ENCODE results near the gene VAV2. TPM values are rescaled to one million over a fixed set of nuclear protein-coding genes. Genes with fewer than 3 reads are reported as not detected.
"Not testable (repeated sequence)": the region's sequence is repeated elsewhere in the genome, so short reads cannot be mapped to it uniquely, and the experiment has no call there.

Gene VAV2
- total RNA-seq, 1 experiment from 2014 or later, result 25.0 TPM

DNA sequence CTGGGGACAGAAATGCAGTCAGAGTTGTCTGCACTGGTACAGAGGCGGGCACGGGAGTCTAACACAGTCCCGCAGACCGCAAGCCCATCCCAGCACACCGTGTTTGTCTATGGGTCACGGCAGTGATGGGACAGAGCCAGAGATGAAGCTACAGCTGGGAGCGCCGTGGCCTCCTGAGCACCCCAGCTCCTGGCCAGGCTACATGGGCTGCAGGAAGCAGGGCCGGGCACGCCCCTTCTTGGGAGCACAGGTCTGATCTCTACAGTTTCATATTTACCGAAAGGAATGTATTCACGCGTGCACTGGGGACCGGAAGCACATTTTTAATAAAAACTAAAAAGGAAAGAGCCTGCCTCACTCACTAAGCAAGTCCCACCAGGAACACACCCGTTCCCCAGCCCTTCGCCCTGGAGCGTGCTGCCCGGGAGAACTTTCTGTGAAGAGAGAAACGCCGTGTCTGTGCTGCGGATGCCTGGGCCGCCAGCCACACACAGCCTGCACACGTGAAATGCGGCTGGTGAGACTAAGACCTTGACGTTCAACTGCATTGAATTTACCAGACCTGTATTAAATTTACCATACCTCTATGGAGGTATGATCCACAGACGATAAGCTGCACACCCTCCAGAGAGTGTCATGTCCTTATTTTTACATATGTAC lies 81.1 kb downstream of the VAV2 start:
- Histone ChIP-seq H3K36me3 (peaks cover 7% of the 10 kb centered on the region; the same call in 1 of the 2 replicates), H3K27ac (no peak overlapping the region), H3K4me3 (no peak overlapping the region), H3K4me1 (replicated peaks) (no peaks in the 10 kb centered on the region), H3K27me3 (replicated peaks) (no peaks in the 10 kb centered on the region), H3K9me3 (replicated peaks) (no peaks in the 10 kb centered on the region)
- DNase-seq (ENCODE audit: low read depth in 1 of 2, low spot score in 2 of 2), result no peak

GRCh38 chr9:133906932-133907910 lies 84.9 kb downstream of the VAV2 start:
- no peak for DNase-seq (ENCODE audit: low read depth in 1 of 2, low spot score in 2 of 2)
- no peaks in the 10 kb centered on the region for H3K27me3 ChIP-seq (replicated peaks)
- H3K4me3 ChIP-seq, result no peak overlapping the region
- no peak overlapping the region for H3K27ac ChIP-seq
- H3K36me3 ChIP-seq, result peaks cover 2% of the 10 kb centered on the region; the same call in 1 of the 2 replicates
- H3K4me1 ChIP-seq (replicated peaks), result no peaks in the 10 kb centered on the region
- no peaks in the 10 kb centered on the region for H3K9me3 ChIP-seq (replicated peaks)

DNA sequence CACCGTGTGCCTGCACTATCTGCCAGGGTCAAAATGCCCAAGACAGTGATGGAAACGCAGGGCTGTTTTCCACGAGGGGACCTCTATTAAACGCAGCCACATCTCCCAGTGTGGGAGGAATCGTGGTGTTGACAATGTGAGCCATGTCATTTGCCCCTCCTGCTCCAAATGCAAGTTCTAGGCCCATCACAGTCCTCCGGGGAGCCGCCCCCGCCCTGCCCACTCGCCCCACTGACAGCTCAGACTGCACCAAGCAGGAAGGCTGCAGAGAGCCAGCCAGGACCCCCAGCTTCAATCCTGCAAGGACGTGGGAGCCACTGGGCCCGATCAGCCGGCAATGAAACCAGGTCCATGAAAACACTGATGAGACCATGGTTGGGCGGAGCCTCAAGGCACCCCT lies 85.9 kb downstream of the VAV2 start:
- H3K27ac ChIP-seq, result no peak overlapping the region
- no peaks in the 10 kb centered on the region for H3K4me1 ChIP-seq (replicated peaks)
- no peaks in the 10 kb centered on the region for H3K9me3 ChIP-seq (replicated peaks)
- no peak for DNase-seq (ENCODE audit: low read depth in 1 of 2, low spot score in 2 of 2)
- H3K36me3 ChIP-seq, result no peaks in the 10 kb centered on the region; the same call in 1 of the 2 replicates
- H3K4me3 ChIP-seq, result no peak overlapping the region
- no peaks in the 10 kb centered on the region for H3K27me3 ChIP-seq (replicated peaks)

DNA sequence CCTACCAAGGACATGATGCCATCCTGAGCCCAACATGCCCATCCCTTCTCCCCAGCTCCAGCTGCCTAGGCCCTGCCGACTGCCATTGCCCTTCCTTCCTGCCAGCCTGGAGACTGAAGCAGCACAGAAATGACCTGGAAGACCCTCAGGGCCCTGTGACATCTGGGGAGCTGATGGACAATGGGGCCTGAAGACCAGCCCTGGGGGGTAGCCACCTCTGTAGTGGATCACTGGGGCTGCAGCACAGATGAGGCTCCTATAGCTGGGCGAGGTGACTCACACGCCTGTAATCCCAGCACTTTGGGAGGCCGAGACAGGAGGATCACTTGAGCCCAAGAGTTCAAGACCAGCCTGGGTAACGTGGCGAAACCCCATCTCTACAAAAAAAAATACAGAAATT lies 86.6 kb downstream of the VAV2 start:
- DNase-seq (ENCODE audit: low read depth in 1 of 2, low spot score in 2 of 2), result no peak
- no peak overlapping the region for H3K27ac ChIP-seq
- no peak overlapping the region for H3K4me3 ChIP-seq
- H3K9me3 ChIP-seq (replicated peaks), result no peaks in the 10 kb centered on the region
- H3K27me3 ChIP-seq (replicated peaks), result no peaks in the 10 kb centered on the region
- H3K4me1 ChIP-seq (replicated peaks), result no peaks in the 10 kb centered on the region
- no peaks in the 10 kb centered on the region; the same call in 1 of the 2 replicates for H3K36me3 ChIP-seq

DNA sequence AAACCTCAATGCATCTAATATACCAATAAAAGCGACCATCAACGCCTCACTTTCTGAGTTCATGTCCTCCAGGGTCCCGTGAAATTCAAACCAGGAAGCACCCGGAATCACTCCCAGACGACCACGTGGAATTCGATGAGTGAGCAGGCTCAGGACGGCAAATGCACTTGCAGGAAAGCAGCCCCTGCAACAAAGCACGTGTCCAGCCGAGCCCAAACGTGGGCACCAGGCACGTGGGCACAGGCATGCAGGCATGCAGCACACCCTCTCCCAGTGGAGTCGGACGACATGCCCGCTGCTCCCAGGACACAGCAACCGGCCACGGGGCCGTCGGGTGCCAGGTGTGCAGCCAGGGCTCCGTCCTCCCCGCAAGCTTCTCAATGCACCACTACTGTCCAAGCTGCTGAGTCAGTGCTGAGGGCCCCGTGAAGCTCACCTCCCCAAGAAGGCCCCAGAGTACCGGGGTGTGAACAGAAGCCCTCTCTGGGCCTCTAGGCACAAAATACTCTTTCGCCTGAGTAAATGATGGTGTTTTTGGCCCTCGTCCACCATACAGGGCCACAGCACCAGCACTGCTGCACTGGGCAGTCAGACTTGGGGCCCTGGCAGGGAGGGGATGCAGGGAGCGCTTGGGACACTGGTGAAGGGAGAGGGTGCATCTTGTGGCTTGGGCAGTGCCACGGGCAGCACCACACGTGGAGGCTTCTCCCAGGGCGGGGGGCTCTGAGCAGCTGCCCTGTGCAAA lies 87.6 kb downstream of the VAV2 start:
- Histone ChIP-seq H3K27ac (no peak overlapping the region), H3K4me1 (replicated peaks) (no peaks in the 10 kb centered on the region), H3K36me3 (no peaks in the 10 kb centered on the region; the same call in 1 of the 2 replicates), H3K4me3 (no peak overlapping the region), H3K27me3 (replicated peaks) (no peaks in the 10 kb centered on the region), H3K9me3 (replicated peaks) (no peaks in the 10 kb centered on the region)
- no peak for DNase-seq (ENCODE audit: low read depth in 1 of 2, low spot score in 2 of 2)

GRCh38 chr9:133901184-133901835 lies 90.8 kb downstream of the VAV2 start:
- no peak for DNase-seq (ENCODE audit: low read depth in 1 of 2, low spot score in 2 of 2)
- Histone ChIP-seq H3K27ac (no peak overlapping the region), H3K4me3 (no peak overlapping the region), H3K36me3 (no peaks in the 10 kb centered on the region; the same call in 1 of the 2 replicates), H3K4me1 (replicated peaks) (peaks cover 8% of the 10 kb centered on the region; the same call in 1 of the 2 replicates), H3K9me3 (replicated peaks) (no peaks in the 10 kb centered on the region), H3K27me3 (replicated peaks) (no peaks in the 10 kb centered on the region)

DNA sequence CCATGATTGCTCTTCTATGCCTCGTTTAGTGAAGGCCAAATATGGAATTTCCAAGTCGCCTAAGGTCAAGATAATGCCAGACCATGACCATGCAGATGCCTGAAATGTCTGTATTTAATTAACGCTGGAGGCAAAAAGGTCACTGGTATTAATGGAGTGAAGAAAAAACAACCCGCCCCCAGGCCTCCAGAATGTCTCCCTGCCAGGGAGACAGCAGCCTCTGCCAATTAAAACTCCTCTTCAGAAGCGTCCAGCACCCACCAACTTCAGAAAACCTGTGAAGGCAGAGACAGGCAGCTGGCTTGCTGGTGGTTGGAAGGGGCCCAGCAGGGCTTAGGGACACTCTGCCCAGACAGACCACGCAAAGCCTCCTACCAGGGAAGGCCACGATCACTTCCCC lies 94.4 kb downstream of the VAV2 start:
- DNase-seq (ENCODE audit: low read depth in 1 of 2, low spot score in 2 of 2), result no peak
- peaks cover 15% of the 10 kb centered on the region for H3K36me3 ChIP-seq
- H3K4me3 ChIP-seq, result no peak overlapping the region
- H3K27me3 ChIP-seq (replicated peaks), result no peaks in the 10 kb centered on the region
- no peak overlapping the region for H3K27ac ChIP-seq
- peaks cover 8% of the 10 kb centered on the region; the same call in 1 of the 2 replicates for H3K4me1 ChIP-seq (replicated peaks)
- no peaks in the 10 kb centered on the region for H3K9me3 ChIP-seq (replicated peaks)

DNA sequence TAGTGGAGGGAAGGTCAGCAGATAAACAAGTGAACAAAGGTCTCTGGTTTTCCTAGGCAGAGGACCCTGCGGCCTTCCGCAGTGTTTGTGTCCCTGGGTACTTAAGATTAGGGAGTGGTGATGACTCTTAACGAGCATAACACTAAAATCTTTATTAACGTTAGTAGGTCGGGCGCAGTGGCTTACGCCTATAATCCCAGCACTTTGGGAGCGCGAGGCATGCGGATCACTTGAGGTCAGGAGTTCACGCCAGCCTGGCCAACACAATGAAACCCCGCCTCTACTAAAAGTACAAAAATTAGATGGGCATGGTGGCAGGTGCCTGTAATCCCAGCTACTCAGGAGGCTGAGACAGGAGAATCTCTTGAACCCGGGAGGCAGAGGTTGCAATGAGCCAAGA lies 96.1 kb downstream of the VAV2 start:
- peaks cover 15% of the 10 kb centered on the region for H3K36me3 ChIP-seq
- not testable (repeated sequence) for DNase-seq (ENCODE audit: low read depth in 1 of 2, low spot score in 2 of 2); H3K9me3 ChIP-seq (replicated peaks); H3K27ac ChIP-seq; H3K4me1 ChIP-seq (replicated peaks); H3K4me3 ChIP-seq; H3K27me3 ChIP-seq (replicated peaks)

DNA sequence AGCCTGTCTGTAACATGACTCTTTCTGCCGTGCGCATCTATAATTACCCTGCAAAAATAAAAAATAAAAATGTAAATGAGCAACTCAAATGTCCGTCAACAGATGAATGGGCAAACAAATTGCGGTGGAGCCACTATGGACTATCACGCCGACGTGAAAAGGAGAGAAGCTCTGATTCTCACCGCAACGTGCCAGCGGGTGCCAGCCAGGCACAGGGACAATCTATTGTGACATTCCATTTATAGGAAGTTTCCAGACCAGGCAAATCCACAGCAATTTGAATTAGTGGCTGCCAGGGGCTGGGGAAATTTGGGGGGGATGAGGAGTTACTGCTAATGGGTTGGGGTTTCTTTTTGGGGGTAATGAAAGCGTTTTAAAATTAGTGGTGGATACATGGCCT lies 96.8 kb downstream of the VAV2 start:
- Histone ChIP-seq H3K4me3 (no peak overlapping the region), H3K27me3 (replicated peaks) (no peaks in the 10 kb centered on the region), H3K36me3 (peaks cover 15% of the 10 kb centered on the region), H3K9me3 (replicated peaks) (no peaks in the 10 kb centered on the region), H3K4me1 (replicated peaks) (peaks cover 8% of the 10 kb centered on the region; the same call in 1 of the 2 replicates), H3K27ac (no peak overlapping the region)
- DNase-seq (ENCODE audit: low read depth in 1 of 2, low spot score in 2 of 2), result no peak

DNA sequence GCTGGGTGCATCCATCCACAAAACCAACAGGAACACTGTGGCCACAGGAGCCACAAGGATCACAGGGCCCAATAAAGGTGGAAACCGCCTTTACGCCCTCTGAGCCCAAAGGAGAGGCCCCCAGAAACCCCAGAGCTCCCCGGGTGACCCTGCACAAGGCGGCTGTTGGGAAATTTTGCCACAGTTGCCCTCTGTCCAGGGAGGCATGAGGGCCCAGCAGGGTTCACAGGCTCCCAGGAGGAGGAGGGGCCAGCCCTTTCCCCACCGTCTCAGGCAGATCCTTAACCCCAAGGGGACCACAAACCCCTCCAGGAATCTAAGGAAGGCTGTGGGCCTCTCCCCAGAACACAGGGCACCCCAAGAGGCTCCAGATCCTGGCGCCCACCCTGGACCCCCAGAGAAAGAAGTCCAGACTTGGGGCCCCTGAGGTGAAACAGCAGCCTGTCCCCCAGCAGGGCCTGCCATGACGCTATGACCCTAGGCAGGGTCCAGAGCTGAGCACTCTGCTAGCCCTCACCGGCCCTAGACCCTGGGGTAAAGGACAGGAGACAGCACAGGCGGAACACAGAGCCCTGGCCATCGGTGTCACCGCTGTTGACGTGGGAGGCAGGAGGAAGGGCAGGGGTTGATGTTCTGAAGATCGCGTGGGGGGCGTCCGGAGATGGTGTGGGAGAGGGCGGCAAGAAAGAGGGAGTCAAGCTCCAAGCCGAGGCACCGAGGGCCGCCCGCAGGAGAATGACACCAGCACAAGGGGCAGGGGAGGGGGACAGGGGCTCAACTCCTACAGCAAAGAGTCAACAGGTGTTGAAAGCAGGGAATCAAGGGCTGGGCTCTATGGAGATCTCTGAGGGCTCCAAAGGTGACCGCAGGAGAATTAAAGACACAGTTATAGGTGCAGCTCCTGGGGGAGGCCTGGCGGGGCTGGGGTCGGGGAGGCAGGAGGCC lies 97.5 kb downstream of the VAV2 start:
- H3K36me3 ChIP-seq, result peaks cover 15% of the 10 kb centered on the region
- DNase-seq (ENCODE audit: low read depth in 1 of 2, low spot score in 2 of 2), result no peak
- H3K27me3 ChIP-seq (replicated peaks), result no peaks in the 10 kb centered on the region
- no peak overlapping the region for H3K4me3 ChIP-seq
- H3K9me3 ChIP-seq (replicated peaks), result no peaks in the 10 kb centered on the region
- H3K27ac ChIP-seq, result no peak overlapping the region
- H3K4me1 ChIP-seq (replicated peaks), result peaks cover 10% of the 10 kb centered on the region; the same call in 1 of the 2 replicates

GRCh38 chr9:133893191-133893994 lies 98.7 kb downstream of the VAV2 start:
- Histone ChIP-seq H3K4me3 (no peak overlapping the region), H3K4me1 (replicated peaks) (peaks cover 10% of the 10 kb centered on the region; the same call in 1 of the 2 replicates), H3K36me3 (peaks cover 25% of the 10 kb centered on the region), H3K27ac (no peak overlapping the region), H3K27me3 (replicated peaks) (no peaks in the 10 kb centered on the region), H3K9me3 (replicated peaks) (no peaks in the 10 kb centered on the region)
- no peak for DNase-seq (ENCODE audit: low read depth in 1 of 2, low spot score in 2 of 2)
